Brain microvascular endothelial cell (primary cell): ENCODE results near the gene ADNP2.

ENCODE experiments used
- DNase-seq: peaks from one replicate; pipeline ENCODE4 v3.0.0-alpha.2; 2020
- H3K27ac ChIP-seq: fragments of 250-450 bp; sonication (Bioruptor Pico); 2 replicates; pipeline ENCODE4 v1.5.1; 2020; ENCODE audit warnings: mild to moderate bottlenecking, moderate library complexity
- H3K27me3 ChIP-seq: fragments of 250-450 bp; sonication (Bioruptor Pico); replicated peaks from 2 replicates; pipeline ENCODE4 v1.5.1; 2020; ENCODE audit warnings: mild to moderate bottlenecking
- H3K36me3 ChIP-seq: fragments of 250-450 bp; sonication (Bioruptor Pico); replicated peaks from 2 replicates; pipeline ENCODE4 v1.5.1; 2020; ENCODE audit warnings: mild to moderate bottlenecking
- H3K4me3 ChIP-seq: 2 replicates; pipeline ENCODE4 v1.5.1; 2011; ENCODE audit warnings: low read depth, mild to moderate bottlenecking, control low read depth, low read length, moderate library complexity
- in situ Hi-C: cut with HindIII; loops from 2 replicates; pipeline ENCODE4 v1.10.0; 2017; ENCODE audit warnings: low sequenced_read_pairs, low pct_ligation_motif_present
- TF ChIP-seq, protein P1 (sequence below): IDR thresholded peaks from 2 replicates; pipeline ENCODE4 v1.5.1; 2011; ENCODE audit warnings: low read depth, mild to moderate bottlenecking, moderate library complexity, low read length, control low read depth, inconsistent platforms; ENCODE audit errors: missing control alignments

ADNP2 gene

DNA sequence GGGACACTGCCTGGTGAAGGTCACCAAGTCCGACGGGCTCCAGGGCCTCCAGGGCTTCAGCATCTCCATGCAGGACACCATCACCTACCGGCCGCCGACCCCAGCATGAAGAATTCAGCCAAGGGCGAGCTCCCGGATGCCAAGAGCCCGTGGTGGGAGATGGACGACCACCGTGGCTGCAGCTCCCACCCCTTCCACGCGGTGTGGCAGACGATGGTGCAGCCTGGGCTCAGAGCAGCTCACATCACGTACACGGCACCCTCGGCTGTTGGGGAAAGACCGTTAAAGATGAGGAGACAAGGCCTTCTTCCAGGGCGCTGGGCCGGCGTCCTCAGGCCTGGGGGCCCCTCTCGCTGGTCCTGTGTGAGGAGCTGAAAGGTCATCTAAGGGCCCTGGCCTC is 31.2 kb upstream of the ADNP2 start:
- TF ChIP-seq, protein P1, sequence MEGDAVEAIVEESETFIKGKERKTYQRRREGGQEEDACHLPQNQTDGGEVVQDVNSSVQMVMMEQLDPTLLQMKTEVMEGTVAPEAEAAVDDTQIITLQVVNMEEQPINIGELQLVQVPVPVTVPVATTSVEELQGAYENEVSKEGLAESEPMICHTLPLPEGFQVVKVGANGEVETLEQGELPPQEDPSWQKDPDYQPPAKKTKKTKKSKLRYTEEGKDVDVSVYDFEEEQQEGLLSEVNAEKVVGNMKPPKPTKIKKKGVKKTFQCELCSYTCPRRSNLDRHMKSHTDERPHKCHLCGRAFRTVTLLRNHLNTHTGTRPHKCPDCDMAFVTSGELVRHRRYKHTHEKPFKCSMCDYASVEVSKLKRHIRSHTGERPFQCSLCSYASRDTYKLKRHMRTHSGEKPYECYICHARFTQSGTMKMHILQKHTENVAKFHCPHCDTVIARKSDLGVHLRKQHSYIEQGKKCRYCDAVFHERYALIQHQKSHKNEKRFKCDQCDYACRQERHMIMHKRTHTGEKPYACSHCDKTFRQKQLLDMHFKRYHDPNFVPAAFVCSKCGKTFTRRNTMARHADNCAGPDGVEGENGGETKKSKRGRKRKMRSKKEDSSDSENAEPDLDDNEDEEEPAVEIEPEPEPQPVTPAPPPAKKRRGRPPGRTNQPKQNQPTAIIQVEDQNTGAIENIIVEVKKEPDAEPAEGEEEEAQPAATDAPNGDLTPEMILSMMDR = no peak
- in situ Hi-C loops = no loop called here

DNA sequence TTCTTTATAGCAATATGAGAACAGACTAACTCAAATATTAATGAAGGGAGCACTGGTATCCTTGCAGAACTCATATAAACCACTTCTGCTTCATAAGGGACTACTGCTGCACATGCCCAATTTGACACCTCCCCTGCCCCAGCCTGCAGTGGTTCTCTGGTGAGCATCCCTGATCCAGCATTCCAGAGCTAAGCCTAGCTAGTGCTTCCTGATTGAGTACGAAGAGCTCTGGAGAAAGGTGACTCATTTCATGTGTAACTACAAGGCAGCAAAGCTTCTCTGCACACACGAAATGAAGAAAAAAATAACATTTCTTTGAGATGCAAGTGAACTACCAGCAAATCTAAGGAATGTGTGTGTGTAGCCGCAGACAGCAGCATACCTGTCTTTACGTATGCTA is 22.8 kb upstream of the ADNP2 start:
- no peak for DNase-seq
- Histone ChIP-seq H3K27ac (no peak overlapping the region), H3K27me3 (no peaks in the 10 kb centered on the region), H3K4me3 (no peak overlapping the region), H3K36me3 (no peaks in the 10 kb centered on the region)
- in situ Hi-C loops = no loop called here
- TF ChIP-seq, protein P1 = no peak

More for the DNA sequence above, 31.2 kb upstream of the ADNP2 start:
- Histone ChIP-seq H3K27me3 (no peaks in the 10 kb centered on the region), H3K4me3 (no peak overlapping the region), H3K36me3 (no peaks in the 10 kb centered on the region), H3K27ac (no peak overlapping the region)
- no peak for DNase-seq

DNA sequence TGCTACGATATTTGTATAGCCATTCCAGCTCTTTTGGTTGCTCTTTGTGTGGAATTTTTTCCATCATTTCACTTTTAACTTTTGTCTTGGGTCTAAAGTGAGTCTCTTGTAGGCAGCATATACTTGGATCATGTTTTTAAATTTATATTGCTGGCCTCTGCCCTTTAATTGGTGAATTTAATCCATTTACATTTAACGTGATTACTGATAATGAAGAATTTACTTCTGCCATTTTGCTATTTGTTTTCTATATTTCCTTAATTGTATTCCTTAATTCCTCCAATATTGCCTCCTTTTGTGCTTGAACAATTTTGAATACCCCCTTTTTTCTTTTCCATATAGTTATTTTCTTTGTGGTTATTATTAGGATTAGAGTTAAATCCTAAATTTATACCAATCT is 21.0 kb upstream of the ADNP2 start:
- Histone ChIP-seq H3K27ac (no peak overlapping the region), H3K36me3 (no peaks in the 10 kb centered on the region), H3K27me3 (no peaks in the 10 kb centered on the region), H3K4me3 (no peak overlapping the region)
- in situ Hi-C loops = no loop called here
- no peak for DNase-seq
- TF ChIP-seq, protein P1 = no peak

DNA sequence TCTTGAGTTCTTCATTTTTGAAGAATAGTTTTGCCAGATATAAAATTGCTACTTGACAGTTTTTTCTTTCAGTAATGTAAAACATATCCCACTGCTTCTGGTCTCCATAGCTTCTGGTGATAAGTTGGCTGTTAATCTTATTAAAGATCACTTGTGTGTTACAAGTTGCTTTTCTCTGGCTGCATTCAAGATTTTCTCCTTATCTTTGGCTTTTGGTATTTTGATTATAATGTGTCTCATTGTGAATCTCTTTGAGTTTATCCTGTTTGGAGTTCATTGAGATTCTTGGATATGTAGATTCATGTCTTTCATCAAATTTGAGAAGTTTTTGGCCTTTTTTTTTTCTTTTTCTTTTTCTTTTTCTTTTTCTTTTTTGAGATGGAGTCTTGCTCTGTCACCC is 20.2 kb upstream of the ADNP2 start:
- DNase-seq = no peak
- no peak overlapping the region for H3K4me3 ChIP-seq
- TF ChIP-seq, protein P1 = no peak
- in situ Hi-C loops = no loop called here
- H3K36me3 ChIP-seq = no peaks in the 10 kb centered on the region
- no peaks in the 10 kb centered on the region for H3K27me3 ChIP-seq
- H3K27ac ChIP-seq = no peak overlapping the region

DNA sequence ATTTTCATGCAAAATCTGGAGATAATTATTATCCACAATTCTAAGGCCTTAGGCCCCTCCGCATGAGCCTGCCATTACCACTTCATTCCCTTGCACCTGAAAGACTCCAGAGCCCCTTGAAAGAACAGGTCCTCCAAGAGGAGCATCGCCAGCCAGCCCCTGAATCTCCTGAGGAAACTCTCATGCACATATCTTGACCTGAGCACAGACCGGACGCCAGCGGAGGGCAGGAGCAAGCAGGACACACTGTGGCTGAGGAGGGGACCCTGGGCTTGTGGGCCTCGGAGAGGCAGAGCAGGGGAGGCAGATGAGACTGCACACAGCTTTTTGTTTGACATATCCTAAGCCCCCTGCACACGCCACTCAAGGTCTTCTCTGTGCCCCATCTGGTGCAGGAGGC is 13.6 kb upstream of the ADNP2 start:
- TF ChIP-seq, protein P1 = no peak
- H3K27ac ChIP-seq = no peak overlapping the region
- H3K4me3 ChIP-seq = no peak overlapping the region
- no peak for DNase-seq
- H3K36me3 ChIP-seq = no peaks in the 10 kb centered on the region
- no peaks in the 10 kb centered on the region for H3K27me3 ChIP-seq
- in situ Hi-C loops = no loop called here

DNA sequence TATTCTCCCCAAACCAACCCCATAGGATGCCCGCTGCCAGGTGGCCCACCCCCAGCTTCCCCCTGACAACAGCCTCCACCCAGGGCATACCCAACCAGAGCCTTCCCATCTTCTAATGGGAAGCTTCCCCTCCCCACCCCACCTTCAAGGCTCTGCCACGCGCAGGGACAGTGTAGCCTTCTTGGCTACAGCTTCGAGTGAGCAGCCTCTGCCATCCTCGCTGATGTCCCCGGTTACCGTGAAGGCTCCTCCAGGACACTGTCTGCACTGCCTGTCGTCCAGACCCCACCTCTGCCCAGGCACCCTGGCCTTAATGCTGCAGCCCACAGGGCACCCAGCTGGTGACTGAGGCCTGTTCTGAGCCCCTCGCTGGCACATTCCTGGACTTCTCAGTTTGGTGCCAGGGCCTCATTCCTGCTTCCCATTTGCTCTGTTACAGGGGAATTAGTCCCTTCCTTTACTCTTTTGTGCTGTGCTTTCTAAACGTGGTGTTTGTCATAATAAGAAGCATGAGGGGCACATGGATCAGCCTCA is 13.0 kb upstream of the ADNP2 start:
- H3K27me3 ChIP-seq = no peaks in the 10 kb centered on the region
- in situ Hi-C loops = no loop called here
- H3K27ac ChIP-seq = no peak overlapping the region
- H3K36me3 ChIP-seq = no peaks in the 10 kb centered on the region
- TF ChIP-seq, protein P1 = no peak
- no peak for DNase-seq
- no peak overlapping the region for H3K4me3 ChIP-seq
